GM18508 (cell line): ENCODE measurements around the gene ALPK3.

Experiments
- ATAC-seq: cut with Tn5 transposase; IDR thresholded peaks from one replicate; pipeline ENCODE4 v1.9.1; 2021; ENCODE audit warnings: moderate number of reproducible peaks; ENCODE audit not compliant: insufficient read depth, unreplicated experiment

Gene ALPK3

GRCh38 chr15:84798436-84798946 lies 18.7 kb upstream of the ALPK3 start:
- no peak for ATAC-seq

GRCh38 chr15:84799511-84800187 lies 17.5 kb upstream of the ALPK3 start:
- ATAC-seq: no peak

- no peak for ATAC-seq
Measured at GRCh38 chr15:84800365-84800806, 16.8 kb upstream of the ALPK3 start.

- no peak for ATAC-seq
Measured at GRCh38 chr15:84804005-84804900, 12.9 kb upstream of the ALPK3 start.

GRCh38 chr15:84805221-84805620 lies 11.9 kb upstream of the ALPK3 start:
- ATAC-seq: no peak

- ATAC-seq: no peak
Measured at GRCh38 chr15:84807228-84807627, 9.9 kb upstream of the ALPK3 start.

GRCh38 chr15:84810073-84810840 lies 6.9 kb upstream of the ALPK3 start:
- no peak for ATAC-seq

- ATAC-seq: no peak
Measured at GRCh38 chr15:84811151-84811550, 6.0 kb upstream of the ALPK3 start.

- ATAC-seq: no peak
Measured at GRCh38 chr15:84811828-84812227, 5.3 kb upstream of the ALPK3 start.

GRCh38 chr15:84812842-84813241 lies 4.3 kb upstream of the ALPK3 start:
- no peak for ATAC-seq

GRCh38 chr15:84813435-84813834 lies 3.7 kb upstream of the ALPK3 start:
- ATAC-seq: no peak

GRCh38 chr15:84813931-84814330 lies 3.2 kb upstream of the ALPK3 start:
- no peak for ATAC-seq

- ATAC-seq: no peak
Measured at GRCh38 chr15:84814916-84815315, 2.2 kb upstream of the ALPK3 start.

GRCh38 chr15:84817466-84818081 lies 418 bp downstream of the ALPK3 start:
- ATAC-seq: no peak

- ATAC-seq: no peak
Measured at GRCh38 chr15:84818261-84819131, 1.3 kb downstream of the ALPK3 start.

- no peak for ATAC-seq
Measured at GRCh38 chr15:84819291-84819768, 2.2 kb downstream of the ALPK3 start.

- no peak for ATAC-seq
Measured at GRCh38 chr15:84819791-84820190, 2.6 kb downstream of the ALPK3 start.

- ATAC-seq: no peak
Measured at GRCh38 chr15:84821501-84822021, 4.4 kb downstream of the ALPK3 start.
